ENCODE measurements around the gene ZNF135. TPM values are rescaled to one million over a fixed set of nuclear protein-coding genes. Genes with fewer than 3 reads are reported as not detected.

The ZNF135 gene
- total RNA-seq (10 to 100 TPM in 1 of 2 donors, 1 to 10 TPM in 1; 4.6 to 13.5 TPM), polyA plus RNA-seq (1 to 10 TPM; 2.2 to 2.4 TPM)
- long read RNA-seq, donor 1, partial matches to known transcripts, result 0 of 4 reads
- long read RNA-seq, donor 1, other reads (novel, unspliced or antisense), result 0 of 4 reads
- long read RNA-seq, donor 2, partial matches to known transcripts, result 0 of 4 reads
- long read RNA-seq, donor 2, other reads (novel, unspliced or antisense), result 0 of 4 reads
- long read RNA-seq, donor 3, partial matches to known transcripts, result 8 of 11 reads
- long read RNA-seq, donor 3, other reads (novel, unspliced or antisense), result 0 of 11 reads
- long read RNA-seq, donor 4, partial matches to known transcripts, result 0 of 1 reads
- long read RNA-seq, donor 4, other reads (novel, unspliced or antisense), result 0 of 1 reads
- long read RNA-seq, donor 5, partial matches to known transcripts, result 5 of 10 reads
- long read RNA-seq, donor 5, other reads (novel, unspliced or antisense), result 0 of 10 reads

DNA sequence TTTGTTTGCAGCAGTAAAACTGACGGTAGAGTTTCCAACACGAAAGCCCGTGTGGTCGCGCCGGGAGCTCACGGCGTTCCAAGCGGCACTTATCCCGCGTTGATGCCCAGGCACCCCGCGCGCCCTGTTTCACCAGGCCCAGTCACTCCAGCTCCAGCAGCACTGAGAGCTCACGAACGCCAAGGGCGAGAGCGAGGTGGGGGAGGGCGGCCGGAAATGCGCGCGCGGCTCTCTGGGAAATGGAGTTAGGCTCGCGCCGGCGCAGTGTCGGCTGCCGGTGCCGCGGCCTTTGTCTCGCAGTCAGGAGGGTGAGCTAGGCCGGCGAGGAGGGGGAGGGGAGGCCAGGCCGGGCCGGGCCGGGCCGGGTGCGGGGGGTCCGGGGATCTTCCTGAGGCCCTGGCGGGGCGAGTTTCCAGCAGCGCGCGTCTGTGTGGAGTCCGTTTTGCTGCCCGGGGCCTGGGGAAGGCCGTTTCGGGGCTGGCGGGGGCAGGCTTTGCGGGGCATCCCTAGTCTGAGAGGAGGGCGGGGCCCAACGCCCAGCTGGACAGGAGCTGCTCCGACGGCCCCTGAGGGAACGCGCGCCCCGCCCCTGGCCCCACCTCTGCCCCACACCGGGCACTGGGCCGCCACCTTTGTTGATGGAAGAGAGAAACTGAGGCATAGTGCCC, at the start of gene ZNF135:
Gene ZNF135 (plus strand): TSS at position 280 of the 668 bp plus-strand sequence. CDS start 721 bp downstream, outside the sequence.
- H3K9ac ChIP-seq (ENCODE audit: insufficient read depth in 1 of 2, low read length in 2 of 2), result peak within 1 kb of the TSS; percentile 81 to 85
- 2 to 3% methylated on average over 50 to 62 of the region's 62 CpGs for WGBS, 2 donors
- DNase-seq (peak; percentile 96 to 98 (median 96)), ATAC-seq (ENCODE audit: insufficient read depth, low FRiP score) (peak; percentile 88)
- H3K4me1 ChIP-seq (ENCODE audit: control insufficient read depth in 5 of 5, insufficient read depth in 5 of 5, low read length in 5 of 5), result peaks cover 0 to 14% (median 5%) of the 10 kb centered on the region in 5 donors
- H3K36me3 ChIP-seq (ENCODE audit: control insufficient read depth in 4 of 4, insufficient read depth in 4 of 4, low read length in 4 of 4), result peaks cover 0 to 26% (median 11%) of the 10 kb centered on the region in 4 donors
- peaks cover 0 to 71% (median 6%) of the 10 kb centered on the region in 4 donors for H3K9me3 ChIP-seq (ENCODE audit: control insufficient read depth in 4 of 4, insufficient read depth in 3 of 4, low read length in 3 of 4)
- H3K27me3 ChIP-seq (ENCODE audit: control insufficient read depth in 3 of 3, insufficient read depth in 3 of 3, low read length in 2 of 3), result no peaks in the 10 kb centered on the region
- TF ChIP-seq, protein P1, sequence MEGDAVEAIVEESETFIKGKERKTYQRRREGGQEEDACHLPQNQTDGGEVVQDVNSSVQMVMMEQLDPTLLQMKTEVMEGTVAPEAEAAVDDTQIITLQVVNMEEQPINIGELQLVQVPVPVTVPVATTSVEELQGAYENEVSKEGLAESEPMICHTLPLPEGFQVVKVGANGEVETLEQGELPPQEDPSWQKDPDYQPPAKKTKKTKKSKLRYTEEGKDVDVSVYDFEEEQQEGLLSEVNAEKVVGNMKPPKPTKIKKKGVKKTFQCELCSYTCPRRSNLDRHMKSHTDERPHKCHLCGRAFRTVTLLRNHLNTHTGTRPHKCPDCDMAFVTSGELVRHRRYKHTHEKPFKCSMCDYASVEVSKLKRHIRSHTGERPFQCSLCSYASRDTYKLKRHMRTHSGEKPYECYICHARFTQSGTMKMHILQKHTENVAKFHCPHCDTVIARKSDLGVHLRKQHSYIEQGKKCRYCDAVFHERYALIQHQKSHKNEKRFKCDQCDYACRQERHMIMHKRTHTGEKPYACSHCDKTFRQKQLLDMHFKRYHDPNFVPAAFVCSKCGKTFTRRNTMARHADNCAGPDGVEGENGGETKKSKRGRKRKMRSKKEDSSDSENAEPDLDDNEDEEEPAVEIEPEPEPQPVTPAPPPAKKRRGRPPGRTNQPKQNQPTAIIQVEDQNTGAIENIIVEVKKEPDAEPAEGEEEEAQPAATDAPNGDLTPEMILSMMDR (IDR thresholded peaks at IDR 0.05; ENCODE audit: control extremely low read depth, extremely low read depth), result no peak
- peak within 1 kb of the TSS; percentile 89 to 92 for H3K27ac ChIP-seq (ENCODE audit: low read depth in 1 of 2, low read length in 1 of 2)
- peak within 1 kb of the TSS; percentile 64 for H3K4me3 ChIP-seq

DNA sequence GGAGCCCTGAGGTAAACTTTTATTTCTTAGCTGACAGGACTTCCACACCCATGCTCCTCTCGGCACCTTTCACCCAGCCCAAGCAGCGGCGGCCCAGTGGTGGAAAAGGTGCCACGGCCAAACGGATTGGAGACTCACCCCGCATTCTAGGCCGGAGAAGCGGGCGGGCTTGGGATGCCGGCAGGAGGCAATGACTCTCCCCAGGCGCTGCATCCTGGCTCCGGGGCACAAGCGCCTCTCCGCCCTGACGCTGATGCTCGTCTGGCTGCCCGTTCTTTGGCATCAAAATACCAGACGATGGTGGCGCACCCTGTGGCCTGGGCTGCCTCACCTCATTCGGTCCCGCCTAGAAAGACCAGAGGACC, 49.8 kb upstream of the ZNF135 start:
- DNase-seq (no peak), ATAC-seq (ENCODE audit: insufficient read depth, low FRiP score) (no peak)
- no peak overlapping the region for H3K4me3 ChIP-seq

DNA sequence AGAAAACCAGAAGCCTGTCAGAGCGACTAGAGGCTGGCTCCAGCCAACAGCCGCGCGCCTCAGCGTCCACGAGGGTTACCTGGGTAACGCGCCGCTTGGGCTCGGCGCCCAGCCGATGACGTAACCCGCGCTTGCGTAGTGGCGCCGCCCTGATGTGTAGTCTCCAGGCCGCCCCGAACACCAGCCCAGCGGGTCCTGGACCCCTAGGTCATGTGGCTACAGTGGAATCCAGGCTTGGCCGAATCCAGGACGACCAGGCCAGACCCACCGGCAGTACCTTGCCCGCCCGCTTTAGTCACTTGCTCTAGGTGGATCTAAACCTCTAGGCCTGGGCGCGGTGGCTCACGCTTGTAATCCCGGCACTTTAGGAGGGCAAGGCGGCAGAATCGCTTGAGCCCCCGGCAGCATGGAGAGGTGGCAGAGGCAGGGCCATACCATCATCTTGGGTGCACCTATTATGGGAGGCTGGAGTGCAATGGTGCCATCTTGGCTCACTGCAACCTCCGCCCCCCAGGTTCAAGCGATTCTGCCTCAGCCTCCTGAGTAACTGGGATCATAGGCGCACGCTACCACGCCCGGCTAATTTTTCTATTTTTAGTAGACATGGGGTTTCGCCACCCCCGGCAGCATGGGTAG, 49.3 kb upstream of the ZNF135 start:
- Histone ChIP-seq H3K27ac (ENCODE audit: low read depth in 1 of 2, low read length in 1 of 2) (peak overlapping the region in 1 of 2 donors; percentile 56), H3K9ac (ENCODE audit: insufficient read depth in 1 of 2, low read length in 2 of 2) (peak overlapping the region; percentile 26 to 40), H3K4me3 (no peak overlapping the region), H3K9me3 (ENCODE audit: control insufficient read depth in 4 of 4, insufficient read depth in 3 of 4, low read length in 3 of 4) (peaks cover 0 to 59% (median 2%) of the 10 kb centered on the region in 4 donors), H3K4me1 (ENCODE audit: control insufficient read depth in 5 of 5, insufficient read depth in 5 of 5, low read length in 5 of 5) (peaks cover 0 to 7% (median 0%) of the 10 kb centered on the region in 5 donors), H3K27me3 (ENCODE audit: control insufficient read depth in 3 of 3, insufficient read depth in 3 of 3, low read length in 2 of 3) (no peaks in the 10 kb centered on the region), H3K36me3 (ENCODE audit: control insufficient read depth in 4 of 4, insufficient read depth in 4 of 4, low read length in 4 of 4) (peaks cover 3 to 22% (median 15%) of the 10 kb centered on the region in 4 donors)
- DNase-seq (peak; percentile 96 to 97 (median 96)), ATAC-seq (ENCODE audit: insufficient read depth, low FRiP score) (no peak)
- TF ChIP-seq, protein P1 (IDR thresholded peaks at IDR 0.05; ENCODE audit: control extremely low read depth, extremely low read depth), result no peak
- 4 to 13% methylated on average over 41 of the region's 41 CpGs for WGBS, 2 donors

More for the DNA sequence above, 49.8 kb upstream of the ZNF135 start:
- WGBS, 2 donors, result 2 to 7% methylated on average over 21 of the region's 21 CpGs
- Histone ChIP-seq H3K27me3 (ENCODE audit: control insufficient read depth in 3 of 3, insufficient read depth in 3 of 3, low read length in 2 of 3) (no peaks in the 10 kb centered on the region), H3K27ac (ENCODE audit: low read depth in 1 of 2, low read length in 1 of 2) (peak overlapping the region in 1 of 2 donors; percentile 0), H3K9ac (ENCODE audit: insufficient read depth in 1 of 2, low read length in 2 of 2) (no peak overlapping the region), H3K36me3 (ENCODE audit: control insufficient read depth in 4 of 4, insufficient read depth in 4 of 4, low read length in 4 of 4) (peaks cover 5 to 27% (median 16%) of the 10 kb centered on the region in 4 donors), H3K9me3 (ENCODE audit: control insufficient read depth in 4 of 4, insufficient read depth in 3 of 4, low read length in 3 of 4) (peaks cover 0 to 58% (median 2%) of the 10 kb centered on the region in 4 donors), H3K4me1 (ENCODE audit: control insufficient read depth in 5 of 5, insufficient read depth in 5 of 5, low read length in 5 of 5) (peaks cover under 1 to 12% (median 4%) of the 10 kb centered on the region in 5 donors)
- TF ChIP-seq, protein P1 (IDR thresholded peaks at IDR 0.05; ENCODE audit: control extremely low read depth, extremely low read depth), result no peak
